ENCODE measurements around the gene CLDN6. TPM values are rescaled to one million over a fixed set of nuclear protein-coding genes. Genes with fewer than 3 reads are reported as not detected.

The CLDN6 gene
- total and polyA plus RNA-seq, 9 of the 15 experiments (the other 6 are each of a cell fraction or from before 2014, with no cell fraction given) = 0.22 to 0.75 (median 0.38) TPM; not detected in 3

DNA sequence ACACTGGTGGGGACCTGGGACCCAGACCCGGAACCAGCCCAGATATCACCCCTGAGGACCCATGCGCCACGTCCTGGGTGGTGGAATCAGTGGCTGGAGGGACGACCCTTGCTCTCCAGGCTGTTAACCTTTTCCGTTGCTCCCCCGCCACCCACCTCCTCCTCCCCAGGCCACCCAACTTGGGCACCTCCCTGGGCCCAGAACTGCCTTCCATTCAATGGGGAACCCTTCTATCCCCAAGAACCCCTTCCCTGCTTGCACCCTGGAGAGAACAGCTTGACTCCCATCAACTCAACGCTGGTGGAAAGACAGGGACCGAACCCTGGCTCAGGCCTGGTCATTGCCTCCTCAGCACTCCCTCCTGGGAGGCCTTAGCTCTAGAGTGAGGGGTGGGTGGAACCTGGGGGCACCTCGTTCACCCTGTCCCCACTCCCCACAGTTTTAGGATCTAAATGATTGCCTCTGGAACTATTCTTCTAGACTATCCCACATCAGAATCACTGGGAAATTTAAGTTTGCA lies 41.8 kb upstream of the CLDN6 start (continued):
- TF ChIP-seq CTCFL (IDR thresholded peaks at IDR 0.05; ENCODE audit: borderline replicate concordance, insufficient read depth, low read depth, low read length, poor library complexity, severe bottlenecking) = no peak
- no peak for TF ChIP-seq ZNF124 (CRISPR knock-in tag; IDR thresholded peaks at IDR 0.05)
- no peak for TF ChIP-seq ATF1 (CRISPR knock-in tag; IDR thresholded peaks at IDR 0.05)
- 0 out of 2 replicates have a peak, but pooled peaks have one; percentile 7 for TF ChIP-seq ATF1 (tag; IDR thresholded peaks at IDR 0.05)

DNA sequence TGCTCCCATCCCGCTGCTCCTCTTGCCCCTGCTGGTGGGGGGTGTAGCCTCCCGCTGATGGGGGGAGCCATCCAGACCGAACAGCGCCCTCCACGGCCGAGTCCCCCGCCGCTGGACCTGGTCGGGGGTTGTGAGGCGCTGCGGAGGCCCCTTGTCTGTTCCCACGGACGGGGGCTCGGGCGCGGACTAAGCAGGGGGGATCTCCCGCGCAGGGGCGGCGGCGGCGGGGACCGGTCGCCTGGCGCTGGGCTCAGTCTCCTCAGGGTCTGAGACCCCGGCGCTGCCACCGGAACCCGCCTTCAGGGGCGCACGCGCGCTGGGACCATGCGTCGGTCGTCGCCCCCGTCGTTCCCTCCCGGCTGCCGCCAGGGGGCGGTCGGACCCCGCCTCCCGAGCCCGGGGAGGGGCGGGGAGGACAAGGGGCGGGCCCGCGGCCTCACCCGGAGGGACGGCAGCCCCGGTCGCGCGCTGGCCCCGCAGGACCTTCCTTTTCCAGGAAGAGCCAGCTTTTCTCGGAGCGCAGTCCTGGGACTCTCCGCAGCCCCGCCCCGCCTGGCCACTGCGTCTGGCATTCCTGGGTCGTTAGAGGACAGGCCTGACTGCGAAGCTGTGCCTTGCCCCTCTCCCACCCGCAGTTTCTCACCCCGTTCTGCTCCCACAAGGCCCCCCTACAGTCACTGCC lies 41.2 kb upstream of the CLDN6 start:
- Histone ChIP-seq H3K27ac (ENCODE audit: extremely low read depth, low read depth, low read length) (peak overlapping the region; percentile 83), H3K4me3 (peak overlapping the region; percentile 93), H3K36me3 (ENCODE audit: control insufficient read depth, insufficient read depth, low read length) (no peaks in the 10 kb centered on the region), H3K9me1 (ENCODE audit: control insufficient read depth, insufficient read depth, low read length) (peaks cover 4% of the 10 kb centered on the region), H3K79me2 (ENCODE audit: control insufficient read depth, insufficient read depth, low read length) (peaks cover 2% of the 10 kb centered on the region; the same call in 2 of the 3 replicates), H3K9ac (ENCODE audit: insufficient read depth in 1 of 2, low read depth in 2 of 2, low read length in 2 of 2) (peak overlapping the region; percentile 85 to 97), H3K4me1 (replicated peaks in 1 of 2; ENCODE audit: control insufficient read depth in 2 of 2, insufficient read depth in 2 of 2, low read length in 2 of 2) (peaks cover 8 to 38% of the 10 kb centered on the region in 2 experiments), H3K9me3 (replicated peaks; ENCODE audit: control insufficient read depth, insufficient read depth, low read depth, low read length) (no peaks in the 10 kb centered on the region), H3K4me2 (ENCODE audit: insufficient read depth, low read length) (peak overlapping the region; percentile 93), H3K27me3 (ENCODE audit: control insufficient read depth in 2 of 2, insufficient read depth in 2 of 2, low read length in 2 of 2) (no peaks in the 10 kb centered on the region), H4K20me1 (replicated peaks; ENCODE audit: control insufficient read depth, insufficient read depth, low read length) (0 out of 2 replicates have a peak, but pooled peaks cover 3% of the 10 kb centered on the region), H2AFZ (ENCODE audit: low read depth, low read length) (peak overlapping the region; percentile 97)
- BruUV-seq (replicated peaks) = no TSS peak
- in situ Hi-C loops (cut with MboI) = no loop called here
- FAIRE-seq (peak; percentile 46), ATAC-seq (peak; percentile 95), DNase-seq (ENCODE audit: extremely low read depth in 1 of 4, low spot score in 3 of 4) (peak; percentile 93 to 98 (median 96))
- 0% methylated on average over 29 of the region's 67 CpGs for WGBS (ENCODE audit: insufficient coverage, low coverage, missing lambda C conversion rate)
- ChIA-PET POLR2A (interaction anchor here (0.6 to 1.2 kb wide), 8 partner anchors 11 to 109 kb away, joined by 3 to 4 read pairs (median 3); no protein-coding TSS in a partner anchor), CTCF (ENCODE audit: low intra/inter-chr PET ratio) (interaction anchor here (0.6 to 2.6 kb wide), 9 partner anchors 27 to 1194 kb away, joined by 3 to 20 read pairs (median 4); no protein-coding TSS in a partner anchor)
- intact Hi-C loops (cut with micrococcal nuclease) = loop anchor here (1.0 to 10.0 kb wide), 4 partner anchors 28 to 116 kb away; no protein-coding TSS in a partner anchor
- TF ChIP-seq NCOA1 (IDR thresholded peaks at IDR 0.05; ENCODE audit: low read depth) (no peak), GATAD2A (IDR thresholded peaks at IDR 0.05) (peak; percentile 11; the same call in 1 of the 2 replicates), ZEB2 (IDR thresholded peaks at IDR 0.05) (no peak), HMBOX1 (IDR thresholded peaks at IDR 0.05) (no peak), HNRNPL (IDR thresholded peaks at IDR 0.05; ENCODE audit: low read depth, low read length) (no peak; the same call in 1 of the 2 replicates), EP400 (IDR thresholded peaks at IDR 0.05) (peak; percentile 79; the same call in 1 of the 2 replicates)
- TF ChIP-seq, protein P1, sequence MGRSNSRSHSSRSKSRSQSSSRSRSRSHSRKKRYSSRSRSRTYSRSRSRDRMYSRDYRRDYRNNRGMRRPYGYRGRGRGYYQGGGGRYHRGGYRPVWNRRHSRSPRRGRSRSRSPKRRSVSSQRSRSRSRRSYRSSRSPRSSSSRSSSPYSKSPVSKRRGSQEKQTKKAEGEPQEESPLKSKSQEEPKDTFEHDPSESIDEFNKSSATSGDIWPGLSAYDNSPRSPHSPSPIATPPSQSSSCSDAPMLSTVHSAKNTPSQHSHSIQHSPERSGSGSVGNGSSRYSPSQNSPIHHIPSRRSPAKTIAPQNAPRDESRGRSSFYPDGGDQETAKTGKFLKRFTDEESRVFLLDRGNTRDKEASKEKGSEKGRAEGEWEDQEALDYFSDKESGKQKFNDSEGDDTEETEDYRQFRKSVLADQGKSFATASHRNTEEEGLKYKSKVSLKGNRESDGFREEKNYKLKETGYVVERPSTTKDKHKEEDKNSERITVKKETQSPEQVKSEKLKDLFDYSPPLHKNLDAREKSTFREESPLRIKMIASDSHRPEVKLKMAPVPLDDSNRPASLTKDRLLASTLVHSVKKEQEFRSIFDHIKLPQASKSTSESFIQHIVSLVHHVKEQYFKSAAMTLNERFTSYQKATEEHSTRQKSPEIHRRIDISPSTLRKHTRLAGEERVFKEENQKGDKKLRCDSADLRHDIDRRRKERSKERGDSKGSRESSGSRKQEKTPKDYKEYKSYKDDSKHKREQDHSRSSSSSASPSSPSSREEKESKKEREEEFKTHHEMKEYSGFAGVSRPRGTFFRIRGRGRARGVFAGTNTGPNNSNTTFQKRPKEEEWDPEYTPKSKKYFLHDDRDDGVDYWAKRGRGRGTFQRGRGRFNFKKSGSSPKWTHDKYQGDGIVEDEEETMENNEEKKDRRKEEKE (IDR thresholded peaks at IDR 0.05; ENCODE audit: borderline replicate concordance in 1 of 2, control insufficient read depth in 1 of 2, low read depth in 2 of 2, low read length in 1 of 2) = no peak
- TF ChIP-seq, protein P2, sequence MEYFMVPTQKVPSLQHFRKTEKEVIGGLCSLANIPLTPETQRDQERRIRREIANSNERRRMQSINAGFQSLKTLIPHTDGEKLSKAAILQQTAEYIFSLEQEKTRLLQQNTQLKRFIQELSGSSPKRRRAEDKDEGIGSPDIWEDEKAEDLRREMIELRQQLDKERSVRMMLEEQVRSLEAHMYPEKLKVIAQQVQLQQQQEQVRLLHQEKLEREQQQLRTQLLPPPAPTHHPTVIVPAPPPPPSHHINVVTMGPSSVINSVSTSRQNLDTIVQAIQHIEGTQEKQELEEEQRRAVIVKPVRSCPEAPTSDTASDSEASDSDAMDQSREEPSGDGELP (CRISPR knock-in tag; IDR thresholded peaks at IDR 0.05; ENCODE audit: borderline replicate concordance) = peak; percentile 64; the same call in 1 of the 2 replicates

All from K562 (cell line).